Gastroesophageal sphincter (tissue), 4 donors: ENCODE results near the gene QARS1. TPM values are rescaled to one million over a fixed set of nuclear protein-coding genes. Genes with fewer than 3 reads are reported as not detected.

Experiments used
- ATAC-seq: fragments of 150-250 bp; one replicate; pipeline ENCODE4 v1.9.1; 2016; ENCODE audit warnings: mild to moderate bottlenecking, moderate library complexity
- H3K27ac ChIP-seq, 4 donors: fragments of 200-600 bp; sonication (generic) in 3 of 4; 1 replicate in 3 of 4; 2 replicates in 1 of 4; pipeline ENCODE4 v1.5.1; 2016 to 2019
- H3K27me3 ChIP-seq: fragments of 200-600 bp; sonication (generic); one replicate; pipeline ENCODE4 v1.5.1; 2019
- H3K36me3 ChIP-seq, 2 donors: fragments of 200-600 bp; sonication (generic); one replicate each; pipeline ENCODE4 v1.5.1; 2019; ENCODE audit warnings: control low read depth in 1 of 2
- H3K4me1 ChIP-seq, 3 donors: fragments of 200-600 bp; sonication (generic); 1 replicate in 2 of 3; 2 replicates in 1 of 3; pipeline ENCODE4 v1.5.1; 2016 to 2019; ENCODE audit warnings: control low read depth in 2 of 3
- H3K4me3 ChIP-seq, 2 donors: fragments of 200-600 bp; sonication (generic); one replicate each; pipeline ENCODE4 v1.5.1; 2019; ENCODE audit warnings: mild to moderate bottlenecking in 1 of 2, moderate library complexity in 1 of 2
- H3K9me3 ChIP-seq, 3 donors: fragments of 200-600 bp; sonication (generic); one replicate each; pipeline ENCODE4 v1.5.1; 2017 to 2019; ENCODE audit warnings: control low read depth in 2 of 3
- CTCF ChIP-seq, 4 experiments: fragments of 200-600 bp in 2 of 4; fragments of 450-650 bp in 2 of 4; sonication (generic) in 1 of 4; IDR thresholded peaks; one replicate each; pipeline ENCODE4 v1.5.1; 2017 to 2019; ENCODE audit warnings: antibody characterized with exemption in 4 of 4, mild to moderate bottlenecking in 2 of 4, moderate library complexity in 2 of 4
- EP300 ChIP-seq: sonication (generic); formaldehyde crosslinking; IDR thresholded peaks from one replicate; pipeline ENCODE4 v1.6.1; 2017; ENCODE audit warnings: antibody characterized with exemption, mild to moderate bottlenecking
- POLR2A ChIP-seq, 2 donors: fragments of 450-650 bp; IDR thresholded peaks; one replicate each; pipeline ENCODE4 v1.6.1; 2017; ENCODE audit warnings: antibody characterized with exemption in 2 of 2, mild to moderate bottlenecking in 2 of 2, moderate library complexity in 1 of 2
- POLR2AphosphoS5 ChIP-seq: sonication (generic); formaldehyde crosslinking; IDR thresholded peaks from one replicate; pipeline ENCODE4 v1.6.1; 2017; ENCODE audit warnings: antibody characterized with exemption
- WGBS, 2 donors: methylation state at CpG; one replicate each; pipeline ENCODE4 v1.1.5; 2018; ENCODE audit warnings: low coverage in 1 of 2; 5-methylcytosine and 5-hydroxymethylcytosine counted together
- total RNA-seq, 4 donors: library from RNA; depleted of rRNA; stranded (reverse); fragments of >200 nt; gene quantifications; one replicate each; pipeline ENCODE4 v1.1.0, GENCODE V29; 2016

The QARS1 gene
- total RNA-seq, 4 donors from 2014 or later = 148 to 205 (median 183) TPM

- Histone ChIP-seq H3K9me3 (no peaks in the 10 kb centered on the region), H3K27ac (no peak overlapping the region), H3K4me1 (peaks cover 0 to 25% (median 9%) of the 10 kb centered on the region in 3 donors), H3K4me3 (no peak overlapping the region), H3K27me3 (no peaks in the 10 kb centered on the region), H3K36me3 (peaks cover 0 to 83% of the 10 kb centered on the region in 2 donors)
- 100% methylated on average over 2 of the region's 7 CpGs; no CpG with 5 or more reads in 1 of the 2 donors for WGBS, 2 donors
- TF ChIP-seq POLR2A (IDR thresholded peaks at IDR 0.05) (no peak), CTCF (IDR thresholded peaks at IDR 0.05) (no peak), POLR2AphosphoS5 (no peak), EP300 (no peak)
- no peak for ATAC-seq
Observed at GRCh38 chr3:49124203-49124602, 19.6 kb upstream of the QARS1 start.

GRCh38 chr3:49123687-49124086 lies 19.1 kb upstream of the QARS1 start:
- TF ChIP-seq POLR2A (IDR thresholded peaks at IDR 0.05) (no peak), EP300 (no peak), POLR2AphosphoS5 (no peak), CTCF (IDR thresholded peaks at IDR 0.05) (no peak)
- no peak for ATAC-seq
- Histone ChIP-seq H3K4me1 (peaks cover 0 to 25% (median 13%) of the 10 kb centered on the region in 3 donors), H3K36me3 (peaks cover 0 to 83% of the 10 kb centered on the region in 2 donors), H3K9me3 (no peaks in the 10 kb centered on the region), H3K4me3 (no peak overlapping the region), H3K27me3 (no peaks in the 10 kb centered on the region), H3K27ac (no peak overlapping the region)
- 80% methylated on average over 1 of the region's 17 CpGs; no CpG with 5 or more reads in 1 of the 2 donors for WGBS, 2 donors

GRCh38 chr3:49122886-49123545 lies 18.5 kb upstream of the QARS1 start:
- H3K27ac ChIP-seq = no peak overlapping the region
- H3K4me3 ChIP-seq = no peak overlapping the region
- H3K27me3 ChIP-seq = no peaks in the 10 kb centered on the region
- no peaks in the 10 kb centered on the region for H3K9me3 ChIP-seq
- ATAC-seq = no peak
- WGBS, 2 donors = 88% methylated on average over 7 of the region's 17 CpGs; no CpG with 5 or more reads in 1 of the 2 donors
- H3K4me1 ChIP-seq = peaks cover 0 to 30% (median 13%) of the 10 kb centered on the region in 3 donors
- peaks cover 0 to 83% of the 10 kb centered on the region in 2 donors for H3K36me3 ChIP-seq
- TF ChIP-seq POLR2AphosphoS5 (no peak), CTCF (IDR thresholded peaks at IDR 0.05) (no peak), EP300 (no peak), POLR2A (IDR thresholded peaks at IDR 0.05) (no peak)

- no peak for ATAC-seq
- H3K27ac ChIP-seq = no peak overlapping the region
- H3K27me3 ChIP-seq = no peaks in the 10 kb centered on the region
- H3K4me3 ChIP-seq = no peak overlapping the region
- WGBS, 2 donors = 72 to 83% methylated on average over 3 of the region's 7 CpGs
- H3K9me3 ChIP-seq = no peaks in the 10 kb centered on the region
- peaks cover 0 to 83% of the 10 kb centered on the region in 2 donors for H3K36me3 ChIP-seq
- no peak for TF ChIP-seq CTCF (IDR thresholded peaks at IDR 0.05)
- TF ChIP-seq EP300 = no peak
- TF ChIP-seq POLR2AphosphoS5 = no peak
- TF ChIP-seq POLR2A (IDR thresholded peaks at IDR 0.05) = no peak
- H3K4me1 ChIP-seq = peaks cover 0 to 35% (median 13%) of the 10 kb centered on the region in 3 donors
Observed at GRCh38 chr3:49122451-49122850, 17.9 kb upstream of the QARS1 start.

GRCh38 chr3:49122022-49122421 lies 17.5 kb upstream of the QARS1 start:
- TF ChIP-seq POLR2A (IDR thresholded peaks at IDR 0.05) = no peak
- no peak for TF ChIP-seq CTCF (IDR thresholded peaks at IDR 0.05)
- TF ChIP-seq POLR2AphosphoS5 = no peak
- TF ChIP-seq EP300 = no peak
- H3K4me3 ChIP-seq = no peak overlapping the region
- H3K36me3 ChIP-seq = peaks cover 0 to 83% of the 10 kb centered on the region in 2 donors
- no peak for ATAC-seq
- no peaks in the 10 kb centered on the region for H3K27me3 ChIP-seq
- no peaks in the 10 kb centered on the region for H3K9me3 ChIP-seq
- WGBS, 2 donors = no CpG with 5 or more reads among the region's 12 CpGs
- H3K27ac ChIP-seq = peak overlapping the region in 3 of 4 donors; percentile 96 to 98 (median 97)
- H3K4me1 ChIP-seq = peaks cover 0 to 40% (median 13%) of the 10 kb centered on the region in 3 donors
